ENCODE results near the gene PCP4L1.

The PCP4L1 gene

DNA sequence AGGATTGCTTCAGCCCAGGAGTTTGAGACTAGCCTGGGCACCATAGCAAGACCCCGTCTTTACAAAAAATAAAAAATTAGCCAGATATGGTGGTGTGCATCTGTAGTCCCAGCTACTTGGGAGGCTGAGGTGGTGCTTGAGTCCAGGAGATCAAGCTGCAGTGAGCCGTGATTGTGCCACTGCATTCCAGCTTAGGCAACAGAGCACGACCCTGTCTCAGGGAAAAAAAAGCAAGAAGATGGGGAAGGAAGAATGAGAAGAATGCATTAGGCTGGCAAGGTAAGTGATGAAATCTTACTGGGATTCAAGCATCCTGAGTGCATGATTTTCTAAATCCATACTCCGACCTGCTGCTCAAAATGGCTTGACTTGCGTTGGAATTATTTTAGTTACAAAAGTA is 6.8 kb downstream of the PCP4L1 start:
- DNase-seq, result no peak

DNA sequence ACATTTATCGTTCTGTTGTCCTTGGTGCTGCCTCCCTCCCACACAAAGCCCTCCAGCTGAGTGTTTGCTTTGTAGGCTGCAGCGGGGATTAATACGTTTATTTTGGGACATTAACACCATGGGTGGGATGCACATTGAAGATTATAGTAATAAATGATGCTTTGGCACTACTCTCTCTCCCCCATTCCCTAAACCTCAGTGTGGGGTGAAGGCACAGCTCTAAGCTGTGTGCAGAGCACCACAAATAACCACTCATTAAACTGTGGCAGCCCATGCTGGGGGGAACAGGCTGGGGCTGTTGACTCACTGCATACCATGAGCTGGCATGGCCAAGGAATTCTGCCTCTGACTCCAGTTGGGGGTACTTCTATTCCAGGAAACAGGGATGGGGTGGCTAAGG is 7.7 kb downstream of the PCP4L1 start:
- DNase-seq, result peak in 2 of 51 donors; percentile 4 to 13

DNA sequence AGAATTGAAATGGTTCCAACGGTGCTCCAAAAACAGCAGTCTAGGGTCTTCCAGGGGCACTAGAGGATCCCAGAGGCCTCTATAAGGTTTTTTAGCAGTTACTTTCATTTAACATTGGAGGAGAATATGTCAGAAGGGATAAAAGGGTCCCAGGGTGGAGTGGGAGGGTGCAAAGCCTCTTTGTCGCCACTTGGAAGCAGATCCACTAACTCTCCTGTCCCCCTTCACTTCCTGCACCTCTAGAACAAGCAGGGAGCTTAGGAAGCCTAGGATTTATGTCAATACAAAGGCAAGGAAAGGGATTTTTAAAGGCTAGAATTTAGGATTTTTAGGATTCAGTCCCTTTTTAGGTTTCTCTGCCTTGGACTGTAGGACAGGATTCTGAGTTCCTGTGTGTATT is 8.3 kb downstream of the PCP4L1 start:
- DNase-seq, result no peak

DNA sequence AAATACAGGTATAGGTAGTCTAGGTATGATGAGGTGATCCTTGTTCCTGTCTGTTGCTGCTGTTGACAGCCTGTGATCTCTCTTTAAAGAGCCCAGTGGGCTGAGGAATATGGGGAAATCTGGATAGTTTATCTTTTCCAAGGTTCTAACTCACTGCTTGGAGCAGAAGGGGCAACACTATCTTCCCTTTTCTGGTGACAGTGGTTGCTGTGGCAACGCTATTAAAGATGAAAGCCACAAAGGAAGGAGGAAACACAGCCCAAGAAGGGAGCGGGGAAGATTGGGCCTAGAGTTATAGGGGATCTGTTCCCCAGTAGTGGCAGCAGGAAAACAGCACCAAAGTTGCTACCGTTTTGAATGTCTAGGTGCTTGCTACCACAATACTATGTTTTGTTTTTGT is 8.8 kb downstream of the PCP4L1 start:
- peak in 1 of 51 donors; percentile 16 for DNase-seq

DNA sequence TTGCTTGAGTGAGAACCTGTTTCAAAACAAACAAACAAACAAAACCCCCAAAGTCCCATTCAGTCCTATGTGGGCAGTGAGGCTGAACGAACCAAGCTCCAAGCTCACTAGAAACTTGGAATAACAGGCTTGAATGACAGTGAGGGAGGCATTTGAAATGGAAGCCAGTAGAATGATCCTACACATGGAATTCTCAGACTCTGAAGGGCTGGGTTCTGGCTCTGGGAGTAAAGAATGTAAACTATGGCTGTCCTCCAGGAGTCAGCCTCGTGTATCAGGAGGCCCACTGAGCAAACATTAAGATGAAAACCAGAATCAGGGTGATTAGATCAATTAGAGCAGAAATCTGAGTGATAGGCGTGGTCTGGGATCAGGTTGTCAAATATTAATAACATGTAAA is 14.9 kb downstream of the PCP4L1 start:
- no peak for DNase-seq

DNA sequence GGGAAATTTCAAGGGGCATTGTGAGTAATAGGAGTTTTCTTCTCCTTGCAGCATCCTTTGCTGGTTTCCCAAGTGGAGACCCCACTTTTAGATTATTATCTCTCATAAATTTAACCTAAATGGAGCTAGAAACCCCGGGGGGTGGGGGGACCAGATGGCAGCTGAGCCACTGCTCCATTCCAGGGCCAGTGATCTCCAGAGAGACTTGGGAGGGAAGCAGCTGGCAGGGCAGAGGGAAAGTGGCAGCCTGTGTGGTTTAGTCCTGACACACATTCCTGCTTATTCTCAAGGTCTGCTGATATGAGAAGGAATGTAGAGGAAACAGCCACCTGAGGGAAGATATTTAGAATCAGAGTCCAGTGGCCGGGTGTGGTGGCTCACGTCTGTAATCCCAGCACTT is 16.3 kb downstream of the PCP4L1 start:
- no peak for DNase-seq

DNA sequence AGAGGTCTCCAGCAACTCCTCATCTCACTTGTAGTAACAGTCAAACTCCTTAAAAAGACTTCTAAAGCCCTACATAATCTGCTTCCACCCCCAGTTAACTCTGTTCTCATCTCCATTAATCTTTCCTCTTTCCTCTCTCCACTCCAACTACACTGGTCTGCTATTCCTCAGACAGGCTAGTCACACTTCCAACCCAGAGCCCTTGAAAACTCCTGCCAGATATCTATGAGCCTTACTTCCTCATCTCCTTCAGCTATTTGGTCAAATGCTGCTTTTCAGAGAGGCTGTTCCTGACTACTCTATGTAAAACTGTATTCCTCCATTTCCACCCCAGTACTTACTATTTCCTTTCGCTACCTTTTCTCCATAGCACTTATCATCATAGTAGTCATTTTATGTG is 24.4 kb downstream of the PCP4L1 start:
- DNase-seq, result no peak

- no peak for DNase-seq
These were observed 26.6 kb downstream of the PCP4L1 start for GRCh38 chr1:161285113-161285512.

- DNase-seq, result peak in 1 of 51 donors; percentile 15
These were observed 27.0 kb downstream of the PCP4L1 start for GRCh38 chr1:161285521-161285920.

- no peak for DNase-seq
These were observed 29.0 kb downstream of the PCP4L1 start for GRCh38 chr1:161287482-161288054.

DNA sequence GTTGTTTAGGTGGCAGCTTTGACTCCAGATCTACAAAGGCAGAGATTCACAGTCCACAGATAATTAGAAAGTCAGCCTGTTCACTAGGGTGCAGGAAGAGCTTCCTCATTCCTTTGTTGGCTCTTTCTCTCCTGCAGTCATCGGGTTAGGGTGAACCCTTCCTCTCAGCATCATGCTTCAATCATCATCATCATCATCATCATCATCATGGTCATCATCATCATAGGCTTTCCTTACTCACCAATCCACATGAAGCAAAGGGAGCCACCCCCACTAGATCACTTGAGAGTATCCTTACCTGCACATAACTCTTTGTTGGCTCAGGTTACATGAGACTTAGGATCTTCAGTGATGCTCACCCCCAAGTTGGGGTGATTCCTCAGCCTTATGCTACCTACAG is 32.2 kb downstream of the PCP4L1 start:
- DNase-seq, result no peak

GRCh38 chr1:161297415-161297814 is 38.9 kb downstream of the PCP4L1 start:
- DNase-seq, result no peak

DNA sequence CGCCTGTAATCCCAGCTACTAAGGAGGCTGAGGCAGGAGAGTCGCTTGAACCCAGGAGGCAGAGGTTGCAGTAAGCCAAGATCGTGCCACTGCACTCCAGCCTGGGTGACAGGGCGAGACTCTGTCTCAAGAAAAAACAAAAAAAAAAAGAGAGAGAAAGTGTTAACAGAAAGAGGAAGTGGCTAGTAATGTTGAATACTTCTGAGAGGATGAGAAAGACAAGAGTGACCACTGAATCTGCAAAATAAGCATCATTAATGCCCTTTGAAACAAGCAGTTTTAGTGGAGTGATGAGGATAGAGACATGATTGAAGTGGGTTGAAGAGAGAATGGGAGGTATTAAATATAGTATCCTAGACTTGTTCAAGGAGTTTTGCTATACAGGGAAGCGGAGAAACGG is 39.6 kb downstream of the PCP4L1 start:
- DNase-seq, result no peak

DNA sequence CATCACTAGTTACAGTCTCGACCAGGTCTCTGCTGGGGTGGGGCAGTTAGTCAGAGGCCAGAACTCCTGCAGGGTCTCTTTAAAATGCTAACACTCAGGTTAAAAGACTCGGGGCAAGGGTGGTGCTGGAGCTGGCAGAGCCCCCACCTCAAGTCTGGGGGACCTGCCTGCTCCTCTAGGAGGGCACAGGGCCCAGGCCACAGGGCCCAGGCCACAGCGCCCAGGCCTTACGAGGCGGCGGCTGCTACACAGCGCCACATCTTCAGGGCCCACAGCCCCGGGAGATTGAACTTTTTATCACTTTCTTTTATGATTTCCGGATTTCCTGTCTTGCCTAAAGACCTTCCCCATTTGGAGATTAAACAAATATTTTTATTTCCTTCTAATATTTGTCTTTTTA is 40.8 kb downstream of the PCP4L1 start:
- DNase-seq, result no peak

- DNase-seq, result no peak
These were observed 41.9 kb downstream of the PCP4L1 start for GRCh38 chr1:161300478-161300877.

- no peak for DNase-seq
These were observed 46.7 kb downstream of the PCP4L1 start for GRCh38 chr1:161304927-161305866.

GRCh38 chr1:161305867-161306519 is 47.4 kb downstream of the PCP4L1 start:
- DNase-seq, result peak in 50 of 51 donors; percentile 19 to 83 (median 54)

DNA sequence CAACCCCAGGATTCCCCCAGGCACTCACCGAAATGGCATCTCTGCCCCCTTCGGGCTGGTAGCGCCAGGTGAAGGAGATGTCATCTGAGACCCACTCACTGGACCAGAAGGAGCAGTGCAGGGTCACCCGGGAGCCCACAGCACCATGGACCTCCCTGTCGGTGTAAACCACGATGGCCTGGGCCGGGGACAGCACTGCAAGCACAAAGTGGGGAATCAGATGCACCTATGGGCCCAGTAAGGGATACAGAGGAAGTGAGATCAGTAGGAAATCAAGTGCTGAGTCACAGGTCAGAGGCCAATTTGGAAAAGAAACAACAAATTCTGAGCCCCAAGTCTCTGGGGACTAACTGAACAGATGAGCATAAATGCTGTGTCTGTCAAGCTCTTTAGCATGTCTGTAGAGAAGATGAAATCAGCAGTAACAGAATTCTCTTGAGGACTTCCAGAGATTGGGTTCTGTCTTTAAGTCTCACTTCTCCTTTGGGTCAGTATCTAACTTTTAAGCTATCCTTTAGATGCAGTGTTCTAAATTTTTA is 48.8 kb downstream of the PCP4L1 start:
- DNase-seq, result peak in 2 of 51 donors; percentile 2 to 10

DNA sequence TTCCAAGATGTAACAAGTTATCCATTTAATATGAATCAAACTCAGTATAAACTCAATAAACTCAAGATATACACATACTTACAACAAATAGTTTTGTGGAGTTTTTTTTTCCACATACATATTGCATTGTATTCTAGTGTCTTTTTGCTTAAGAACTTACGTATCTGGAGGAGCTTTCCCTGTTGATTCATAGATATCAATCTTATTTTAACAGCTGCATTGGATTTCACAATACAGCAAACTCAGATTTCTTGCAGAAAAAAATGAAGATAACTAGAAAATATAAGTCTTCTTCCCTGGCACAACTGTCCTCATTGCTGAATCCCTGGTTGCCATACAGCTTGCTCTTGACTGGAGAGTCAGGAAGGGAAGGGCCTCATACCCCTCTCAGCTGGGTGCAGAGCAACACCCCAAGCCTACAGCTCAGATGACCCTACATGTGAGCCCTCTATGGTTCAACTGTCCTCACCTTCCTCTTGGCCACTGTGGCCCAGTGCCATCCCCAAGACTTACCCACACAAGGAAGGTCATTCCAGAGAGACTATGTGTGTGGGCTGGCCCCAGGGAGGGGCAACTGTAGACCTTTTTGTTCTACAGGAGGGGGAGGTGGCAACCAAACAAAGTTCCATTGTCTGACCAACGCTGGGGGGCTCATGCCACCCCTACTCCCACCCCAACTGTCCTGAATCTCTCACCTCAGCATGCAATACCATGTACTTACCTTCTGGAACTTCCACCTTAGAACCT is 49.5 kb downstream of the PCP4L1 start:
- DNase-seq, result peak in 1 of 51 donors; percentile 2

DNA sequence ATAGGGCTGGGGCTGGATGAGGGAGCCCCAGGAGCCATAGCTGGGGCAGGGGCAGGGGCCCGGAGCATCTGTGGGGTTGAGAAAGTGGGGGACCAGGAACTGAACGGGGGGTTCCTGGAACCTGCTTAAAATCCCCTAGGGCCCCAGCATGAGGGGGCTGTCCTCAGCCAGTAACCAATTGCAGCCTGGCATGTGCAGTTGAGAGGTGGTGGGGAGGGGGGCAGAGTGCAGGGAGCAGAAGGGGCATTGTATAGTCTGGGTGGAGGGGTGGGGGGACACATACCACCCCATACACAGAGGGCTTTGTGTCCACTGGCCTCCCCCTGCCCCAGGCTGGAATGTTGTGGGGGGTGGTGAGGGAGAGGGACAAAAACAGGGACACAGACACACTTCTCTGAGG is 51.3 kb downstream of the PCP4L1 start, which contains the start of gene MPZ:
Gene MPZ, minus strand, starts transcription at position 101 of the 400 bp plus-strand sequence. Its CDS starts 63 bp downstream, at position 38.
- no peak for DNase-seq

DNA sequence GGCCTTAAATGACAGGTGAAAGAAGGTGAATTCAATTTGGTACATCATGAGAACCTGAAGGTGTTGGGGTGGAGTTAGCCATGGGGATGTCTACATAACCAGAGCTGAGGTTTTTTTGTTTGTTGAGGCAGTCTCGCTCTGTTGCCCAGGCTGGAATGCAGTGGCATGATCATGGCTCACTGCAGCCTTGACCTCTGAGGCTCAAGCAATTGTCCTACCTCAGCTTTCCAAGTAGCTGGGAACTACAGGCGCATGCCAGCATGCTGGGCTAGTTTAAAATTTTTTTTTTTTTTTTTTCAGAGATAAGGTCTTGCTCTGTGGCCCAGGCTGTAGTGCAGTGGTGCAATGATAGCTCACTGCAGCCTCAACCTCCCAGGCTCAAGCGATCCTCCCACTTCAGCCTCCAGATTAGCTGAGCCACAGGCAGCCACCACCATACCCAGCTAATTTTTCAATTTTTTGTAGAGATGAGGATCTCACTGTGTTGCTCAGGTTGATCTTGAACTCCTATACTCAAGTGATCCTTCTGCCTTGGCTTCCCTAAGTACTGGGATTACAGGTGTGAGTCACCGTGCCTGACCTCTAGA is 53.1 kb downstream of the PCP4L1 start:
- DNase-seq, result no peak
